Measurements from ENCODE around the gene TACC3.
A peak's percentile ranks its signal among the peaks of the same experiment; 100 is the strongest.

Gene TACC3

GRCh38 chr4:1703867-1704266 is 17.5 kb upstream of the TACC3 start:
- DNase-seq (ENCODE audit: low read depth in 2 of 2) = no peak

- no peak for DNase-seq (ENCODE audit: low read depth in 2 of 2)
Observed at GRCh38 chr4:1705732-1706131, 15.6 kb upstream of the TACC3 start.

GRCh38 chr4:1706358-1706757 is 15.0 kb upstream of the TACC3 start:
- no peak for DNase-seq (ENCODE audit: low read depth in 2 of 2)

- no peak for DNase-seq (ENCODE audit: low read depth in 2 of 2)
Observed at GRCh38 chr4:1708581-1708980, 12.7 kb upstream of the TACC3 start.

GRCh38 chr4:1711055-1711570 is 10.2 kb upstream of the TACC3 start:
- DNase-seq (ENCODE audit: low read depth in 2 of 2) = no peak

- DNase-seq (ENCODE audit: low read depth in 2 of 2) = no peak
Observed at GRCh38 chr4:1711571-1712215, 9.6 kb upstream of the TACC3 start.

GRCh38 chr4:1712216-1713002 is 8.9 kb upstream of the TACC3 start, which contains the start of gene SLBP:
TSS of gene SLBP (minus strand) at chr4:1712319. CDS start at chr4:1712188, 131 bp downstream.
- DNase-seq (ENCODE audit: low read depth in 2 of 2) = peak; percentile 95 to 96

GRCh38 chr4:1713003-1713851 is 8.1 kb upstream of the TACC3 start:
- DNase-seq (ENCODE audit: low read depth in 2 of 2) = no peak

- no peak for DNase-seq (ENCODE audit: low read depth in 2 of 2)
Observed at GRCh38 chr4:1714303-1715001, 6.9 kb upstream of the TACC3 start.

- no peak for DNase-seq (ENCODE audit: low read depth in 2 of 2)
Observed at GRCh38 chr4:1715002-1715758, 6.1 kb upstream of the TACC3 start.

GRCh38 chr4:1716065-1716945 is 5.0 kb upstream of the TACC3 start:
- no peak for DNase-seq (ENCODE audit: low read depth in 2 of 2)

- no peak for DNase-seq (ENCODE audit: low read depth in 2 of 2)
Observed at GRCh38 chr4:1717129-1718094, 3.9 kb upstream of the TACC3 start.

GRCh38 chr4:1718095-1718850 is 3.0 kb upstream of the TACC3 start:
- DNase-seq (ENCODE audit: low read depth in 2 of 2) = no peak

GRCh38 chr4:1720163-1720983 is 948 bp upstream of the TACC3 start:
- no peak for DNase-seq (ENCODE audit: low read depth in 2 of 2)

GRCh38 chr4:1721666-1722550 is 587 bp downstream of the TACC3 start:
- DNase-seq (ENCODE audit: low read depth in 2 of 2) = no peak

GRCh38 chr4:1722551-1723118 is 1.3 kb downstream of the TACC3 start:
- DNase-seq (ENCODE audit: low read depth in 2 of 2) = no peak
